GM18508 (cell line): Measurements from ENCODE around the gene ESRP2.

ENCODE experiments used
- ATAC-seq: cut with Tn5 transposase; IDR thresholded peaks from one replicate; pipeline ENCODE4 v1.9.1; 2021; ENCODE audit warnings: moderate number of reproducible peaks; ENCODE audit not compliant: insufficient read depth, unreplicated experiment

ESRP2 gene

GRCh38 chr16:68264128-68265077, 28.5 kb upstream of the ESRP2 start, which contains the start of gene SLC7A6:
Gene SLC7A6 (plus strand): TSS chr16:68264526. CDS start chr16:68274727, 10,201 bp downstream.
- no peak for ATAC-seq

- no peak for ATAC-seq
Observed at GRCh38 chr16:68263559-68264127, 27.7 kb upstream of the ESRP2 start.

DNA sequence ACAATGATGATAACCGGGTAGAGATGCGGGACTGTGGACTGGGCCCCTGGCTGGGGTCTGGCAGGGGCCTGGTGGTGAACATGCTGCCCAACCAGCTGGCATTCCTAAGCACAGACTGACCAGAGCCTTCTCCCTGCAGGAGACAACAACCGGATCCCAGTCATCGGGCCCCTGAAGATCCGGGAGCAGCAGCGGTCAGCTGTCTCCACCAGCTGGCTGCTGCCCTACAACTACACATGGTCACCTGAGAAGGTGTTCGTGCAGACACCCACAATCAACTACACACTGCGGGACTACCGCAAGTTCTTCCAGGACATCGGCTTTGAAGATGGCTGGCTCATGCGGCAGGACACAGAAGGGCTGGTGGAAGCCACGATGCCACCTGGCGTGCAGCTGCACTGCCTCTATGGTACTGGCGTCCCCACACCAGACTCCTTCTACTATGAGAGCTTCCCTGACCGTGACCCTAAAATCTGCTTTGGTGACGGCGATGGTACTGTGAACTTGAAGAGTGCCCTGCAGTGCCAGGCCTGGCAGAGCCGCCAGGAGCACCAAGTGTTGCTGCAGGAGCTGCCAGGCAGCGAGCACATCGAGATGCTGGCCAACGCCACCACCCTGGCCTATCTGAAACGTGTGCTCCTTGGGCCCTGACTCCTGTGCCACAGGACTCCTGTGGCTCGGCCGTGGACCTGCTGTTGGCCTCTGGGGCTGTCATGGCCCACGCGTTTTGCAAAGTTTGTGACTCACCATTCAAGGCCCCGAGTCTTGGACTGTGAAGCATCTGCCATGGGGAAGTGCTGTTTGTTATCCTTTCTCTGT, 23.3 kb upstream of the ESRP2 start:
- ATAC-seq, result no peak

GRCh38 chr16:68257906-68258800, 22.2 kb upstream of the ESRP2 start:
- ATAC-seq, result no peak

DNA sequence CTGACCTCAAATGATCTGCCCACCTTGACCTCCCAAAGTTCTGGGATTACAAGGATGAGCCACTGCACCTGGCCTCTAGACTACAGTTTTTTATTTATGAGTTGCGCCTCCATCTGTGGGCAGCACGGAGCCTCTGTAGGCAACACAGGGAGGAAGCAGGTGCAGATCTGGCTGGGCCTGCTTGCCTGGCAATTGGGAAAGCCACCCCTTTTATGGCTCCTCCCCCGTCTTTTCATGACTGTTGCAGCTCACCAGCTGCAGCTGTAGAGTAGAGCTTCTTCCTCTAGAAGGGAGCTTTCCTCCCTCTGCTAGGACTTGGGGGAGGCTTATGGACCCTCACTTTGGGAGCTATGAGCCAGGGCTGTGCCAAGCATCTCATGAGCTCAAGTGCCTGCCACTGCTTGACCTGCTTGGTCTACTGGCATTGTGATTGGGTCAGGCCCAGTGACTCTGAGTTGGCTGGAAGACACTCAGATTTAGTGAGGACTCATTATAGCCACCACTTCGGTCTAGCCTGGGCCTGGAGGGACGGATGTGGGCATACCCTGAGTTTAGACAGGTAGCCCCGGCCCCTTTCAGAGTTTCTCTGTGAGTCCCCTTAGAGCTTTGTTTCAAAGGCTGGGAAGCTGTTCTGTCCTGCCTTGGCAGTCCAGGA, 21.5 kb upstream of the ESRP2 start:
- ATAC-seq, result no peak

GRCh38 chr16:68255712-68256111, 19.8 kb upstream of the ESRP2 start:
- ATAC-seq, result no peak

- ATAC-seq, result no peak
Observed at GRCh38 chr16:68253721-68254120, 17.8 kb upstream of the ESRP2 start.

- no peak for ATAC-seq
Observed at GRCh38 chr16:68252383-68252782, 16.5 kb upstream of the ESRP2 start.

DNA sequence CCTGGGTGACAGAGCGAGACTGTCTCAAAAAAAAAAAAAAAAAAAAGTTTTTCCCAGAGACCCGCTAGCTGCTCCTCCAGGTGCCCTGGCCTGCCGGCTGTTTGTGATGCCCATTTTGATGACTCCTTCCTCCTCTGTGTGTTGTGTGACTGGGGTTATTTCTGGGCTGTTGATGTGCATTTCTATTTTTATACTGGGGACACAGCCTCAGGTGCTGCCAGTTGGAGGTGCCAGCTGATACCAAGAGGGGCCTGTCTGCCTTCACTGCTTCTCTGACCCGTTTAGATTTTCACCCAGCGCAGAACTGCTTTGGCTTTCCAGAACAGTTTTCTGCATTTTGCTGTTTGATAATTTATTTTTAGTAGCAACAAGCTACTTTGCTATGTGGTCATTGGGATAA, 15.9 kb upstream of the ESRP2 start:
- ATAC-seq, result no peak

DNA sequence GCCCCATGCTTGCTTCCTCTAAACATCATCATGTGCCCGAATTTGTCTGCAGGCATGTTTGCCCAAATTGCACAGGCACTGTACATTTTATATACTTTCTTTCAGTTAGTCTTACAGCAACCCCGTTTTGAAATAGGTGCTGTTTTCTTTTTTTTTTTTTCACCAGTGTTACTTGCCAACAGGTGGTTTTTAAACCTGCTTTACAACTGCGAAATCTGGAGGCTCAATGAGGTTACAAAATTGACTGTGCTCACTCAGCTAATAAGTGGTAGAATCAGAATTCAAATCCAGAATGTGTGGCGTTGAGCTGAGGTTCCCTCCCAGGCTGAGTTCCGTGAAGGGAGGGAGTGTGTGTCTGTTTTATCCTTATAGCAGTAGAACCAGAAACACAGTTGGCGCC, 15.0 kb upstream of the ESRP2 start:
- ATAC-seq, result no peak

DNA sequence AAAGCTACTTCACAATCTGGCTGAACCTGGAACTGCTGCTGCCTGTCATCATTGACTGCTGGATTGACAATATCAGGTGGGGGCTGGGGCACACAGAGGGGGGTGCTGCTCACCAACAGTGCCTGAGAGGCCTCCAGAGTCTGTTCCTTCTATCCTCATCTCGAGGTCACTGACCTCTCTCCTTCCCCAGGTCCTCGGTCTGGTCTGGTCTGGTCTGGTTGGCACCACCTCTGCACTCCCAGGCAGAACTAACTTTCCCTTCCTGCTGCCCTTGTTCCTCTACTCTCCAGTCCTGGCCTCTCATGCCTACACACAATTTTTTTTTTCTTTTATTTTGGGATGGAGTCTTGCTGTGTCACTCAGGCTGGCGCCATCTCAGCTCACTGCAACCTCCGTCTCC, 13.4 kb upstream of the ESRP2 start:
- ATAC-seq, result no peak

GRCh38 chr16:68247932-68248331, 12.0 kb upstream of the ESRP2 start:
- no peak for ATAC-seq

GRCh38 chr16:68247400-68247799, 11.5 kb upstream of the ESRP2 start:
- ATAC-seq, result no peak

DNA sequence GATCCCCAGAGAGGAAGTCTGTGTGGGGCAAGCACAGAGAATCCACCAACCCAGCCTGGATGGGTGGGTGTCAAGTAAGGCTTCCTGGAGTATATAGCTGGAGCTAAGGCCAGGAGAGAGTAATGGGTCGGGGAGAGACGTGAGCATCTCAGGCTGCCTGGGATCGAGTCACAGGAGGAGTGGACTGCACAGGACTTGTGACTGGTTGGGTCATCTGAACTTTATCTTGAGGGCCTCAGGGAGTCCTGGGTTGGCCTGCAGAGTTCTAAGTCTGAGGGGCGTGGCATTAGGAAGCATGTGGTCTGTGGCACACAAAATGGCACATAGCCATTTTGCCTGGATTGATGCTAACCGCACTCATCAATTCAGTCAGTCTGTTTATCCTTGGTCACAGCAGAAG, 10.7 kb upstream of the ESRP2 start:
- no peak for ATAC-seq

DNA sequence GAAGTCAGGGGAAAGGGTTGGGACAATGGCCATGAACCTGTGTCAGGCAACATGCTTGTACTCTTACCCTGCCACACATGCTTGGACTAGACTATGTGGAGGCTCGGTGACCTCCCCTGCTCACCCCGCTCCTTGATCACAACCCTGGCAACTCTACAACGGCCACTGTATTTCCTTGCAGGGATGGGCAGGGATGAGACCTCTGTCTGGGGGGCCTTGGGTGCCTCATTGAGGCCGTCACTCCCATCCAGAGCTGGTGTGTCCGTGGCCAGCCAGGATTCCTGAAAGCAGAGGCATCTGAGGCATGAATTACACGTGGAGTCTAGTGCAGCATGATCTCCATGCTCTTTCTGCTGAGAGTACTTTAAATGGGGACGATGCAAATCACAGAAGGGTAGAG, 10.2 kb upstream of the ESRP2 start:
- ATAC-seq, result no peak

DNA sequence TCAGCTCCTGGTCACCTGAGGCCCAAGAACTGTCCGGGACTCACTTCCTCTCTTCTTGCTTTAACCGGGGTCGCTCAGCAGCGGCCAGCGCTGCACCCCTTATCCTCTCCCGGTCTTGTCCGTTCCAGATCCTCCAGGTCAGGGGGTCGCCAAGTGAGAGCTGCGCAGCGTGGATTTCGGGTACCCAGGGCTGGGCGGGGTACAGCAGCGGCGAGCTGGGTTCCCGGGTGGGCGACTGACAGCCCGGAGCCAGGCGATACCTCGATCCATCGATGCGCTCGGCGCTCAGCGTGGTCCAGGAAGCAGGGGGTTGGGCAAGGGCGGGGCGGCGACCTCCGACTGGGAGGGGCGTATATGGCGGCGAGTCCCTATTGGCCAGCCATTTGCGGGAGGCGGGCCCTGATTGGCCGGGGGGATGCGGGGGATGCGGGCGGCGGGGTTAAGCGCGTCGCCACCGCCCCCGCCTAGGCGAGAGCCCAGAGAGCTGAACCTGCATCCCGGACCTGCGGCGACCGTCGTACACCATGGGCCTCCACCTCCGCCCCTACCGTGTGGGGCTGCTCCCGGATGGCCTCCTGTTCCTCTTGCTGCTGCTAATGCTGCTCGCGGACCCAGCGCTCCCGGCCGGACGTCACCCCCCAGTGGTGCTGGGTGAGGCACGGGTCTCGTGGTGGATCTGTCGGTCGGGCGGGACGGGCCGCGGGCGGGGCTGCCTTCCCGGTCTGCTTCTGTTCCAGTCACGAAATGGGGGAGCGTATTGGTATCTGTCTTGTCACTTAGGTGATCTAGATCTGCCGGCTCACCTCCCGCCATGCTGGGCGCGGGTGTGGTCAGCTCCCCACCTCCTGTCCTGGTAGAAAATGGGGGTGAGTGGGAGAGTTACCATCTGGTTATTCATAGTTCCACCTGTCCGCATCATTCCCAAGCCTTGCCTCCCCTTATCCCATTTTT, 9.3 kb upstream of the ESRP2 start, which contains the start of gene PLA2G15:
Gene PLA2G15, plus strand, starts transcription at position 471 of the 951 bp plus-strand sequence. Its CDS starts 54 bp downstream, at position 525.
- no peak for ATAC-seq

- no peak for ATAC-seq
Observed at GRCh38 chr16:68244481-68244902, 8.6 kb upstream of the ESRP2 start.
